ENCODE data around the gene NTM.

Gene NTM

DNA sequence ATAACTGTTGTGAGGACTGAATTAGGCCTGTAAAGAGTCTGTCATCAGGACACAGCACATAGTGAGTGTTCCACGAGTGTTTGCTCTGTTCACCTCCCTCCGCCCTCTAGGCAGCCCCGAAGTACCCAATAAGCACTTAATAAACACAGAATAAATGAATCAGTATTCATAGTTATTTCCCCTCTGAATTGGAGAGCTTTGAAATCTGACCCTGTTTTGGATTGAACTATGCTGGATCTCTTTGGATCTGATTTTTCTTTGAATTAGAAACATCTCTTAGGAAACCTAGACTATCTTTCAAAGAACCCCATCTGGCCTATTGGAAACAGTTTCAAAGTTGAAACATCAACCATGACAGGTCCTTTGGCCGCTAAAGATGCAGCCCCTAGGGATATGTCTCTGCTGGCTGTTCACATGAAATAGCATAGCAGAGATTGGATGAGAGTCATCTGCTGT lies 615.5 kb downstream of the NTM start:
- no peak for DNase-seq

DNA sequence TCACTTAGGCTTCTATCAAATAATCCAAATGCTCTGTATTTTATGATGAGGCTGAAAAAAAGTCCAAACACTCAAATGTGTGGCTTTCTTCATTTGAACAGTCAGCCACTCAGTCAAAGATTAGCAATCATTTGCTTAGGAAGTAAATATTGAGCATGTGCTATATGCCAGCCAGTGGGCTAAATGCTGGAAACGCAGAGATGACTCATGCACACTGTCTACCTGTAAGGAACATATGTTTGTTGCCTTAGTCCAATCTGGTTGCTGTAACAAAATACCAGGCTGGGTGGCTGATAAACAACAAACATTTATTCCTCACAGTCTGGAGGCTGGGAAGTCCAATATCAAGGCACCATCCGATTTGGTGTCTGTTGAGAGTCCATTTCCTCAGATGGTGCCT lies 617.3 kb downstream of the NTM start:
- no peak for DNase-seq

DNA sequence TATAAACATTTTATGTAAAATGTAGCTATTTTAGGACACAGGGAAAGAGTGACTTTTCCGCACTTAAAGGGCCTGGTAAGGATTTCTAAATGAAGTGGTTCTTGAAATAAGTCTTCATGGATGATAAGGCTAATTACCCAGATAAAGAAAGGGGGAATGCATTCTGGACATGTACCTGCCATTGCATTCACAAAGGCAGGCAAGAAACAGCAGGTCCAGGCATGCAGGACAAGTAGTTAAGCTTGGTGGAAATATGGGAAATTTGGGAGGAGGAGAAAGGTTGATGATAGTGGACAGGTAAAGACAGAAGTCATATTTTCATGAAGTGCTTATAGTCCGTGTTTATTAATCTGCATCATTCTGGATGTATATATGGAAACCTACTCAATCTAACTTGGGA lies 621.2 kb downstream of the NTM start:
- no peak for DNase-seq

DNA sequence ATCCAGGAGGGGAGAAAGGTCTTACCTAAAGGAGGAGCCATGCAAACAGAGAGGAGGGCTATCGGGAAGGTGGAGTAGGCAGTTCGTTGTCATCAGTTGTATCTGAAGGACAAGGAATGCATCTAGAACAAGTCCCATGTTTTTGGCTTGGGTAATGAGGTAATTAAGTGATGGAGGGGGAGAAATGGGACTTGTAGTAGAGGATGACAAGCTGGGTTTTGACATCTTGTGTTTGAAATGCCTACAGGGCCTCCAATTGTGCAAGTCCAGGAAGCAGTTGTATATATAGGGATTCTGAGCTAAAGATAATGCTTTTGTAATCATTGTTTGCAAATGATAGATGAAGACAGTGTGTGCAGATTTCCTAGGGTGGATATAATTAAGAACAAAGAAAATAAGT lies 622.8 kb downstream of the NTM start:
- DNase-seq = no peak

DNA sequence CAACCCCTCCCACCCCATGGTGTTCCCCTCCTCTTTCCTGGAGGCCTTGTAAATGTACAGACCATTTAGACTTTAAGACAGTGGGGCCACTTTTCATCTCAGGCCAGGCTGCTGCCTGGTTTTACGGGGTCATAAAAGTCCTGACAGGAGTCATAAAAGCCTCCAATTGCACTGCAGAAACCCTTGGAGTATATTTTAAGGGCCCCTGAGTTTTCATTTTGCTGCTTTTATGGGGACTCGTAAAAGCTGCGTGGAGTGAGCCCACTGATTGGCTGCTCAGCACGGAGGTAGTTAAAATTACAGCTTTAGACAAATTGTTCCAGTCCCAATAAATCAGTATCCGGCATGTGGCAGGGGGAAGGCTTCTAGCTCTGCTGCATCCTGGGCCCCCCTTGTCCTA lies 627.6 kb downstream of the NTM start:
- DNase-seq = no peak

DNA sequence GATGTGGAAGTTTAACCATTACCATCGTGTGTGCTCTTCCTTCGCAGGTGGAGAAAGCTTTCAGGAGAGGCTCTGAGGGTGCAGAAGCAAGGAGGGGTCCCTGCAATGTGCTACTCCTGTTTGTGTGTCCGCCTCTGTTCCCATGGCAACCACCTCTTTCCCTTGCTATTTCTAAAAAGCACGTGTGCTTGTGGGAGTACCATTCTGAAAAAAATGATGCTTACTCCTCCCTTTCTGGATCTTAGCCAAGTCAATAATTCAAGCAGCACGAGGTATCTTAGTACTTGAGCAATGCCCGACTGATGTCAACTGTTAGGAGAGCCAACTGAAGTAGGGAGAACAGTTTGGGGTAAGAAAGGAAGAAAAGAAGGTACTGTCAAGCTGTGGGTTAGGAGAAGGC lies 628.7 kb downstream of the NTM start:
- DNase-seq = no peak

DNA sequence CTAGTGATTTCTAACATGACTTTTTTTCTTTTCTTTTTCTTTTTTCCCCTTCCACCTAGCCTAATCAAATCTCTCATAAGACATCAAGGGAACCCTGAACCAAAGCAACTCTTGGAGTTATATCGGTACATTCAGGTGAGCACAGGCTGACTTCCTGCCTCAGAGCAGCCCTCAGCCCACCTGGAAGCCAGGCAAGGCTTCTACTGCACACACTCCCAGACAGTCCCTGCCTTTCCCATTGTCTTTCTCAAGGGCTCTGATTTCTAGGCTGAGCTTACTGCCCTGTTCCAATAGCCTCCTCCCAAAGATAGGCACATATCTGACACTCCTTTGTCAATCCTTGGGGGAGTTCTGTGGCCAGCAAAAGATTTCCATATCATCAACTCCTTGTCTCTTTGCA lies 629.5 kb downstream of the NTM start:
- DNase-seq = no peak

DNA sequence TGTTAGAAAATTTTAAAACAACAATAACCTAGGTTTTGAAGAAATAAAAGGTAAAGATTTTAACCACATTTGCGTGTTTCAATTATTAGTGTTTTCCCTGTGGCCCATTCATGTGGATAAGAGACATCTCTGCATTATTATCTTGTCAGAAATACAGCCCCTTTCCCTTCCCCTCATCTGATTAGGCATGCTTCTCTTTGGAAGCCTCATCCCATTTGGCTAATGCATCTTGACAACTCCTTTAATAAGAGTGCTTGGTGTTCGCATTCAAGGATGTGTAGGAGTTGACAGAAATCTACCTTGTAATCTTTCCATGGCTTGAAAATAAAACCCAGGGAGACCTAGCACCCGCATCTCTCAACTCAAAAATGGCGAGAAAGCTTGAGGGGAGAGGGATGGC lies 635.5 kb downstream of the NTM start:
- DNase-seq = no peak

DNA sequence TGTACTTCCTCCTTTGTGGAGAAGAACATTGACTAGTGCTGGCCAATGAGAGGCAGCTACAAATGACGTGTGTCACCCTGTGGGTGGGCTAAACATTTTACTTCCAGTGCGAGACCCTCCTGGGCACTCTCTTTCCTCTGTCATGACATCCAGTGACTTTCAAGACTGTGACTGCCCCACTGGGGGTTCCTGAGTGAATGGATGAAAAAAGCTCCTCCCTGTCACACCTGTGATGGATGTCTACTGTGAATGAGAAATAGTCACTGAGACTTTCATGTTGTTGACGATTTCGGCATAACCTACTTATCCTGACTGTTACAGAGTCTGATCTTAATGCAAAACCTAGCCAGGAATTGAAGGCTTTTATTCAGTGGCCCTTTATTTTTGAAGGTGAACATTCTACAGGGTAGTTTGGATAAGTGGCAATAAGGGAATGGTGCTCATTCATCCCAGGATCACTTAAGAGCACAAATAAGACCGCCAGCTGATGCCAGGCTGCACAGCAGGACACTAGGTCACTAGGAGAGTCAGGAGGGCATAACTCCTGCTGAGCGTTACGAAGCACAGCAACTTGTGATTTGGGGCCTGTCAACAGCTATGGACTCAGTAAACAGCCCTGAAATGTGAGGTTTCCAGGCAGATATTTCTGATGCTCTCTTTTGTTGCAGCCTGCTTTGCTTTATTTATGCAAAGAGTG lies 636.6 kb downstream of the NTM start:
- DNase-seq = no peak

DNA sequence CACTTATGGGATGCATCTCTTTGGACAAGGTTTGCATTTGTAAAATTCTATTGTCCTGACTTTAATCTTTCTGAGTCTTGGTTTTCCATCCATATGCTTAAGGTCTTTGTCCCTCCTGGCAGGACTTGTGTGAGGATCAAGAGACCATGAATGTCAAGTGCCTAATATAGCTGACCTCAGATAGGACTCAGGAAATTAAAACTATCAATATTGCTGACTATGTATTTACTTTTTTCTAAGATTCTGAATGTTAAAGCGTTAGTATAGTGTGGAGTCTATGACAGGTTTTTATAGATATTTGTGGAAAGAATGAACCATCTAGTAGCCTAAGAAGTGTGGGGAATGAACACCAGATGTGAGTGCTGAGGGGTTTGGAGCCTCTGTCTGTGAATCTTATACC lies 637.8 kb downstream of the NTM start:
- DNase-seq = no peak

DNA sequence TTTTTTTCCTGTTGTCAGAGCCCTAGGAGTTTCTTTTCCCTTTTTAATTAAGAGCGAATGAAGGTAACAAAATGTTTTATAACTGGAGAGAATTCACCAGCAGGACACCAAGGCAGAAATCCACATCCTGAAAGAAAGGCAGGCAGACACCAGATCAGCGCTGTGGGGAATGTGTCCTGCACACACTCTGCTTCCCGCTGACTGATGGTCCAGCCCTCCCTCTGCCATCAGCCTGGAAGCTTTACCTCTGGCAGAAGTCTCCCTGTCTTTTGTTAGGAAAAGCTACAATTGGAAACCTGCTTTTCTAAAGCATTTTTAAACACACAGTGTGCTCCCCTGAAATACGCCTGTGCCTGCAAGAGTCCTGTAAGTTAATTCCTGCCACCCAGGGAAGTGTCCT lies 638.5 kb downstream of the NTM start:
- no peak for DNase-seq

DNA sequence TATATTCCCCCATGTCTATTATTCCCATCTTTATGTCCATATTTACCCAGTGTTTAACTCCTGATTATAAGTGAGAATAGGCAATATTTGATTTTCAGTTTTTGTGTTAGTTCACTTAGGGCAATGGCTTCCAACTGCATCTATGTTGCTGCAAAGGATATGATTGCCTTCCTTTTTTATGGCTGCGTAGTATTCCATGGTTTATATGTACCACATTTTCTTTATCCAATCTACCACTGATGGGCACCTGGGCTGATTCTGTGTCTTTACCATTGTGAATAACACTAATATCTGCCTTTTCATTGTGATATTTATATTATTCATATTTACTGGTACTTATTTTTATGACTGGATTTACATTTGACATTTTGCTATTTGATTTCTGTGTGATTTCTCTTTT lies 649.6 kb downstream of the NTM start:
- no peak for DNase-seq

DNA sequence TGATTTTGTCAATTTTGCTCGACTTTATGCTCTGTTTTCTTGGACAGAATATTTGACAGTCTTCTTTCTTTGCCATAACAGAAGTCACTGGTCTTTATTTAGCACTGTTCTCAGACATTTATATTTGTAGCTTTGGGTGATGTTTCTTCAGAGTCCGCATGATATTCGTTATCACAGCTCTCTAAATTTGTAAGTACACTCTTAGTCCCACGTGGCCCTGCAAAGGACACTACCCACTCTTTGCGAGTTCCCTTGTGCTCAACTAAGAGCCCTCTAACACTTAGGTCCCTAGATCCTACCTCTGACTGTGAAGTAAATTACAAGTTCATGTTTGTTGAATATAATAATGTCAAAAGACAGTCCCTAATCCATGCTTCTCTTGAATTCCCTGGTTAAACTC lies 651.9 kb downstream of the NTM start:
- DNase-seq = no peak

DNA sequence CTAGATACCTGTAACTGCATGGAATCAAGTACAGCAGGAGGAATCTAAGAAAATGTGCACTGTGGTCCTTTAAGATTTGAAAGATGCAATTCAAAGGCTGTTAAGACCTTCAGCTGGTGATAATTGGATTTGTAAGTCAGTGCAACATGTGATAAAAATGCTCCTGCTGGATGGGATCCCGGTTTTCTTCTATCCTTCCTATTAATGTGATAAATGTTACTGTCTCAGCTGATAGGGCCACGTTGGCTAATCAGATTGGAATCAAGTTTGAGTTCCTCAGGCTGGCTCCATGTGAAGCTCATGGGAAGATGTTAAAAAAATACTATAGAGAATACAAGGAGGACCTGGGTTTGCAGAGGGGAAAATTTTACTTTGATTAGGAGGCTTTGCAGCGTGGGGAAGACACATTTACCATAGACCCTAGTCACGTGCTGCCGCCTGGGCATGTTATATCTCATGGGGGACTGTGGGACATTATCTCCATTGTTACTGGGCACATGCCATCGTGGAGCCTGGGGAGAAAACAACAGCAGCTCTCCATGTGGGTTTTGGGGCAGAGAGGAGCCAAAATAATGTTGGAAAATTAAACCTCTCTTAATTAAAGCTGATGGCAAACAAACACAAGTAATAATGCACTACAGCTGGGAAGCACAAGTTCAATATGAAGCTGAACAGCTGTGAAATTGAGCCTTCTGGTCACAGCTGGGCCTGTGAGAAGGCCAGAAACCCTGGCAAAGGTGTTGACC lies 652.5 kb downstream of the NTM start:
- DNase-seq = no peak

DNA sequence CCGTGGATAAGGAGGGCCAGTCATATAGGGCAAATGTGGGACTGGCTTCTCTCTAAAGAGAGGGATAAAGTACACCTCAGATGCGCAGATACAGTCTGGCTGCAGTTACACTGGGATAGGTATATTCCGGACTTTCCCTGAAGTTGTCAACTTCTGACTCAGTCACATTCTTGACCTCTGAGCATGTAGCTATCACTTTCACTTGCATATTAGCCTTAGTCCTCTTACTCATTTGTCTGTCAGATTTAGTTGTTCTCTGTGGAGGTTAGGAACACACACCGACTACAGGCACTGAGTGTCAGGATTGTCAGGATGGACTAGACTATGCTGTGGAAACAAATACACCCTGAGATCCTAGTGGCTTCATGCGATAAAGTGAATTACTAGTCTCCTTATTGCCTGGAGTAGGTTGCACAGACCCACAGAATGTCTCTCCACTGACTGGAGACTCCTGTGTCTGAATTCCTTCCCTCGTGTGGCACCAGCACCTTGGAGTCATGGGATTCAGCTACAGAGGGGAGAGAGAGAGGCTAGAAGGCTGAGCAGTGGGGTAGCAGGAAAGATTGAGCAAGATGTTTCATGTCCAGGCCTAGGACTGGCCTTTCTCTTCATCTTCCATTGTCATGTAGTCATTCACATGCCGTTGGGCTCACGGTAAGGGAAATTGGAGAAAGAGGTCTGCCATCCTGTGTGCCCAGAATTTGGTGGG lies 654.3 kb downstream of the NTM start:
- DNase-seq = no peak

DNA sequence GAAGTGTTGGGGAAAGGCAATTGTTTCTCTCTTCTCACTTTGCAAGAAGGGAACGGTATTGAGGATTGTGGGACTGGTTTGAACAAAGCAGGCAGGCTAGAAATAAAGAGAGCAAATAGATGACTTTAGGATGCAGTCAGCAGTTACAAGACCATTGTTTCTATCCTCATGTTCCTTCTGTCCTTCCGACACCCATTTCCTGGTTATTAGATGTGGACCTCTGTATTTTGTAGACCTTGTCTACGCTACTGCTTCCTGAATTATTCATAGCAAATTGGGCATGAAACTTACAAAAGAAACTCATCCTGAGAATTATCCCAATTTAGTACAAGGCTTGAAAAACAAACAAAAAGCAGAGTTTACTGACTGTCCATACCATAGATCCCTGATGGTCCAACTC lies 656.3 kb downstream of the NTM start:
- no peak for DNase-seq

DNA sequence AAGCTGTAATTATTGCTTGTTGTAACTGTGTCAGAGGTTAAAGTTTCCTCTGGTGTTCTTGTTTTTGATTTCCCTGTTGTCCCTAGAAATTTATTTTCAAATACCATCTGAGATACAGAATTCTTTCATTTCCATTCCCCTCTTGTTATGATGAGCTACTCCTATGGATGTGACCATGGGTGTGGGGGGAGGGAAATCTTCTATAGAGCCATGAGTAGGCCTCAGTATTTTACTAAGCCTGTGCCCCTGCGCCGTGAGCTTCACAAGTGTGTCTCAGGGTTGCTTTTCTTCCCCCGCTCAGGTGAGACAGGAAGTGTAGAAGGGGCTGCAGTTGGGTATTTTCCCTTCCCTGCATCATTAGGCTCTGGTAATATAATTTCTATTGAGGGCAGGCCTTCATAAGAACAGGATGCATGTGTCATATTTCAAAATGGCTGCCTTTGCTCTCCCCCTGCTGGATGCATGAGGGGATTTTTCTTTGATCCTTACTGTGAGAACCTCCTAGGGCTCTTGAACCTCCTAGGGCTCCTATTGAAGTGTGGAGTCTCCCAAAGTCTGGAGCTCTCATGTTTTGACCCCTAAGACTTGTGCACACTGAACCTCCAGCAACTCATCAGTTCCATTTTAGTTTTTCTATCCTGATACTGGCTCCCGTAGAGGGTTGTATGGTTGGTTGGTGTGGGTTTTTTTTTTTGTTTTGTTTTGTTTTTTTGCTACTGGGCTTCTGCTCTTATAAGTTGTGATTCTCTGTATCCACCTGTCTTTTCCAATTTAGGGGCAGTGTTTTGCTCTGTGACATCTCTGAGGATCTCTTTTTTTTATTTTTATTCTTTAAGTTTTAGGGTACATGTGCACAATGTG lies 658.2 kb downstream of the NTM start:
- no peak for DNase-seq

DNA sequence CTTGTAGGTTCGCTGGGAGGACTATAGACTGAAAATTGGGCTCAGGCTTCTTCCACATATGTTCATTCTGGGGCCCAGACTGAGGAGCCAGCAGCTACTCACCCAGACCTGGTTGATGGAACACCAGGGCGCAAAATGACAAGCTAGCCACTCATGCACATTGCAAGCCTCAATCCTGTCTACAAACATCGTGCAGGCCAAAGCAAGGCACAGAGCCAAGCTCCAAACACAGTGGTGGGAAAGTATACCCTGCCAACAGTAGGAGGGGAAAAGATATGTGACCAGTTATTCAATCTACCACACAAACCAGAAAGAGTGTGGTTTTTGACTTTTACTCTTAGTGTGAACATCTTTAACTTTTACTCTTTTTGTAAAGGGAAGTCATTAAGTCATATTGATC lies 660.5 kb downstream of the NTM start:
- DNase-seq = no peak

DNA sequence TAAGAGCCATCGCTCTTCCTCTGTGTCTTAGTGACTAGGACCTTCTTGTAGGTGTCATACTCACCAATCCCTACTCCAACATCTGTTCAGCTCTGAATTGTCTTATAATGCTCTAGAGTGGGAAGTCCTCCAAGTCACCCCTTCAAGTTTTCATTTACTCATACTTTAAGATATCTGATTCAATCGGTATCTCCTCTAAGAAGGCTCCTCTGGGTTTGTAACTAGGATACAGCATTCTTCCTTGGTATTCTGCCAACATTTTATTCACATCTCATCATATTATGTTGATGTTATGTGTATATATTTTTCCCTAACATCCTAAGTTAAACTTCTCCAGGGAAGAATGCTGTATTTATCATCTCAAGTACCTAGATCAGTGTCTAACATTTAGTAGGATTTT lies 662.1 kb downstream of the NTM start:
- DNase-seq = no peak

DNA sequence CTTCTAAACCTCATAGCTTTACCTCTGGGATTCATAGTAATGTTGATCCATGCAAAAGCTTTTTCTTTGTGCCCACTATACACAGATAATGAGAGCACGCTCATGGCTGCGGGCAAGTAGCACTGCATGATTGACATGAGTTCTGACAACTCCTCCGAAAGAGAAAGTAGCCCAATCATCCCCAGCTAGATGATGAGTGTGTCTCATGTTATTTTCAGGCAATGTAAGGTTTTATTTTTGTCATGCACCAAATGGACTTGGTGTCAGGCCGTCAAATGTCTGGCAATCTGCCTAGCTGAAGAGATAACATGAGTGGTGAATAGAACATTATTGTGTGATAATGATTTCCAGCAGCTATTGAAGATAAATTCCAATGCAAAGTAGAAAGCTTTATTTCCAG lies 662.6 kb downstream of the NTM start:
- no peak for DNase-seq

DNA sequence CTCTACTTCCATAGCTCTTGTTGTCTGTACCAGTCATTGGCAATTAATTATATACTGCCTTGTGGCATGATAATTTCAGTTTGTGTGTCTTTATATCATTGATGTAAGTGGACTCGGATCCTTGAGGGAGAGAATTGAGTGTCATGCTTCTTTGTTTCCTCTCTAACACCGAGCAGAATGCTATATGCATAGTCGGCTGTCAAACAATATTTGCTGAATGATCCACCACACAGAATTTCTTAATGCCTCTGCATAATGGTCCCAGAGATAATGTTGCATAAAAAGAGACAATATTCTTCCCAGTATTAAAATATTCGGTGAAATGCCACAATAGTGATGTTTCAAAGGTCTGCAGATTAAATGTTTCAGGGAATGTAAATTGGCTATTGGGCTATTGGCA lies 664.8 kb downstream of the NTM start:
- no peak for DNase-seq

DNA sequence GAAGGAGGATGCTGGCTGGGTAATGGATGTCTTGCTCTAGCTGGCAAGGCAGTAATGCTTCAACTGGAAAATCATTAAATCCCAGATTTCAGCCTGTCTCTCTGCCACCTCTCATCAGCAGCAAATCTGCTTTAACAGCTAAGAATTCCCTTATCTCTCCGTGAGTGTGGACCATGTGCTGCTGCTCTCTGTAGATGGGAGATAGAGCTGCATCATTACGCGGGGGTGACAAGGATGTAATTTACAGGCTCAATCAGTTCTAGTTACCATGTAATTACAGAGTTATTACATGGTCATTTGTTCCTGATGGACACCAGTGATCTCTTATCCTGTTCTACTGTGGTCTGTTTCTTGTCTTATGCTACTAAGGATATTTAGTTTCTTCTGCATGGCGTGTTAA lies 665.4 kb downstream of the NTM start:
- DNase-seq = no peak

DNA sequence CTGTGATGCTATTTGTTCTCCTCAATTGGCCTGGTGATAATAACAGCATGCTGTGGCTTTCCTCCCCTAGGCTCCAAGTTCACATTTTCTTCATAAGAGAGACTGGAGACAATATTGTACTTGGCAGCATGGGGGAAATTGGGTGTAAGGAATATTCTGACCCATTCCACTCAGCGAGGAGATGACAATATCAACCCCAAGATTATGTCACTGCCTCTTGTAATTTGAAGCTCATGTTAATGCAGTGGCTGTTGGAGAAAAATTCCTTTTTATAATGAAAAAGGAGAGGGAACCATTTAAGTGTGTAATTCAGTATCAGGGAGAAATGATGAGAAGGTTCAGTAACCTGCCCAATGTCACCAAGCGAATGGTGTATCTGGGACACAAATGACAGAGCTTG lies 665.8 kb downstream of the NTM start:
- no peak for DNase-seq

Measured in Kasumi-1 (cell line).